Hematopoietic multipotent progenitor cell (in vitro differentiated cells): Measurements from ENCODE around the gene ZBED1. TPM values are rescaled to one million over a fixed set of nuclear protein-coding genes. Genes with fewer than 3 reads are reported as not detected.
"Not testable (repeated sequence)": the region's sequence is repeated elsewhere in the genome, so short reads cannot be mapped to it uniquely, and the experiment has no call there.

ENCODE experiments used
- DNase-seq, 3 donors: peaks; one replicate each; pipeline ENCODE4 v3.0.0-alpha.2; 2011 to 2015; ENCODE audit warnings: low read depth in 2 of 3, low spot score in 2 of 3
- total RNA-seq: library from RNA; depleted of rRNA; stranded (reverse); fragments of >200 nt; gene quantifications from one replicate; pipeline ENCODE4 v1.2.3, GENCODE V29; 2012

The ZBED1 gene
- total RNA-seq, 1 donor: 55.7 TPM

DNA sequence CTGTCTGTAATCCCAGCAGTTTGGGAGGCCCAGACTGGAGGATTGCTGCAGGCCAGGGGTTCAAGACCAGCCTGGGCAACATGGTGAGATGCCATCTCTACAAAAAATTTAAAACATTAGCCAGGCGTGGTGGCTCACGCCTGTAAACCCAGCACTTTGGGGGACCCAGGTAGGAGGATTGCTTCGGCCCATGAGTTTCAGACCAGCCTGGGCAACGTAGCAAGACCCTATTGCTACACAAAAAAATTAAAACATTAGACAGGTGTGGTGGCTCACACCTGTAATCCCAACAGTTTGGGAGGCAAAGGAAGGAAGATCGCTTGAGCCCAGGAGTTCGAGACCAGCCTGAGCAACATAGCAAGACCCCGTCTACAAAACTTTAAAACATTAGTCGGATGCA lies 1.3 kb downstream of the ZBED1 start:
- no peak for DNase-seq

DNA sequence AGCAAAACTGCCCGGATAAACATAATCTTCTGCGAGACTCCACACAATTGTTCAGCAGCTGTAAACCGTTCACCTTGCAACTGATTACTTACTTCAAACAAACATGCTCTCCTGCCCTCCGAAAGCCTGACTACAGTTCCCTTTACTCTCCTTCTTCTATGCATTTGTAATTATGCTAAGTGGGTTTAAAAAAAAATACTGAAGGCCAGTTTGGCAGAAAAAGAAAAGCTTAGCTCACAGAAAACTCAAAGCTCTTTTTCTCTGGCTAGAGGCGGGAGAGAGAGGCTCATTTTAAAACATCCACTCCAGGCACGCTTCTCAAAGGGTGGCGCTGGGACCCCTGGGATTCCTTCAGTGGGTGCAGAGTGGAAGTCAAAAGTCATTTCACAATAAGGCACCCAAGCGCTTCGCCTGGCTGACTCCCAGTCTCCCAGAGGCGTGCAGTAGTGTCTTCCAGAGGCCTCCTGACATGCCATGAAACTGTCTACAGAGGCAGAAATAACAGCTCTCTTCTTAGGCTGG lies 1.9 kb downstream of the ZBED1 start:
- DNase-seq: no peak

DNA sequence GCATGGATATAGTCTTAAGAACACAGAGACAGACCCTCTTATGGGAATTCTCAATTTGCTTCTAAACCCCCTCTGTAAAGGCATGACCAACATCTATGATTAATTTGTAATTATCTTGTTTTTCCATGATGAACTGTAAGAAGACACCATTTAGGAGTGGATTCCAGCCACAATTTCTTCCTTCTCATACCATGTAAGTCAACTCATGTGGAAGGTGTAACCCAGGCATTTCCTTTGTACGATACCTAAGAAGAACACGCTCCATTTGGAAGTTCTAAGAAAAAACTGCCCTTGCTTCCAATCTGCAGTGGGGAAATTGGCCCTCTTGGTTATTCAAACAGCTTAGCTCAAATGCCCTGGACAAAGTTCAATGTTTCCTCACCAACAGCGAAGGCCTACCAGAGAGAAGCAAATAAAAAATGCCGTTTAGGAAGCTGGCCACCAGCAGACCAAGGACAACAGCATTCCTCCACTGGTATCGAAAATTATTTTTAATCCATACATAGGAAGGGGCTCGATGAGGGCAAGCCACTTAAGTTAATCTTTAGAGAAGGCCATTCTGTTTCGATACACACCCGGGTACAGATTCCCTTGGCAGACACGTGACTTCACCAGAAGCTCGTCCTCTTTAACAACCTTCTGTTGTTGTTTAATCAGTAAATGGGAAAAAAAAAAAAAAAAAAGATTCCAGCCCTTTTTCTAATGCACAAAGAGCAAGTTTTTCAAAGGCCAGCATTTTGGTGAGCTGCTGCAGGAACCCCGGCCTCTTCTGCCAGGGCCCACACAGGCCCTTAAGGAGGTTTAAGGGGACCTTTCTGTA lies 2.6 kb downstream of the ZBED1 start:
- no peak for DNase-seq

DNA sequence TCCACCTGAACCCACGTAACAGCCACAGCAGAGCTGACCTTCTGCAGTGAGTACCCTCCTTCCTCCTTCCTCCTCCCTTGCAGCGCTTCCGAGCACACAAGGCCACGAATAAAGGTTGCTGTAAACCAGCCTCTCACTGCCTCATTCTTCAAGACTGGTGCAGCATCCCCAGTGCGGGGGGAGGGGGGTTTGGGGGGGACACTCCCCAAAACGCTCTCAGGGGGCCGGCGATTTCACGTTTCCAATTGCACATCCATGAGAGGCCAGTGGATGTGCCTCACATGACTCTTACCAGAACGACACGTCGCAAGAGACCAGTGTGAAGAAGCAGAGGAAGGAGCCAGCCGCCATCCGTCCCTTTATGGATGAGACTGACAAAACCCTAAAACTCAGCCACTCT lies 5.2 kb downstream of the ZBED1 start:
- no peak for DNase-seq

DNA sequence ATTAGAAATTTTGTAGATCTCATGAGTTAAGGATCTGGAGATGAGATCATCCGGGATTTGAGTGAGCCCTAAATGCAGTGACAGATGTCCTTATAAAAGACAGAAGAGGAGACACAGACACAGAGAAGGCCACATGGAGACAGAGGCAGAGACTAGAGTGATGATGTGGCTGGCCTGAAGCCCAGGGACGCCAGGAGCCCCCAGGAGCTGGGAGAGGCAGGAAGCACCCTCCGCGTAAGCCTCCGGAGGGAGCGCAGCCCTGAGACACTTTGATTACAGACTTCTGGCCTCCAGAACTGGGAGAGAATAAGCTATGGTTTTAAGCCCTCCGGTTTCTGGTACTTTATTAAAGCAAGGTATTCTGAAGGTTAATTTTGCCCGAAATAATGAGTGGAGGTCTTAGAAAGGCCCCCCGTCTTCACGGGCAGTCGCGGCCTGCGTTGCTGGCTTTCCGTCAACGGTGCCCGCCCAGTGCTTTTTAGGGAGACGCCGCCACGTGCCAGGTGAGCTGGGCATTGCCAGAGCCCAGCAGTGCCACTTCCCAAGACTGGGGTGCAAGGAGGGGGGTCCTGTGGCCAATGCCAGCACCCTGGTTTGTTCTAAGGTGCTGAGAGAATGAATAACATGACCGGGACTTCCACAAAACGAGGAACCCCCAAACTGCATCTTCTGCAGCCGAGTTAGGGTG lies 8.1 kb downstream of the ZBED1 start:
- DNase-seq: no peak

DNA sequence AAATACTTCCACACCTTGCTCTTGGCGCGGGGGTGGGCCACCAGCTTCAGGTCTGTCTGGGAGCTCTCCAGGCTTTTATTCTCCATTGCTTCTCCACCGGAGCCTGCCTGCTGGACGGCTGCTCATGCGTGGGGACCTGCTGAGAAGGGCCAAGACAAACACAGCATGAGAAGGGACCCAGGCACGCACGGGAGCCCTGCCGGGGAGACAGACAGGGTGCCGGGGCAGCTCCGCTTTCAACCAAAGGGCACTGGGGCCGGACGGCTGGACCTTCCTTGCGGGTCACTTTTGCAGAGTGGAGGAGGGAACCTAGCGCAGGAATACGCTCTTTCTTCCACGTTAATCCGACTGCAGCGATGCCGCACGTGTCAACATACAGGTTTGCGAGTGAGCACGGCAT lies 10.1 kb downstream of the ZBED1 start:
- DNase-seq: no peak

DNA sequence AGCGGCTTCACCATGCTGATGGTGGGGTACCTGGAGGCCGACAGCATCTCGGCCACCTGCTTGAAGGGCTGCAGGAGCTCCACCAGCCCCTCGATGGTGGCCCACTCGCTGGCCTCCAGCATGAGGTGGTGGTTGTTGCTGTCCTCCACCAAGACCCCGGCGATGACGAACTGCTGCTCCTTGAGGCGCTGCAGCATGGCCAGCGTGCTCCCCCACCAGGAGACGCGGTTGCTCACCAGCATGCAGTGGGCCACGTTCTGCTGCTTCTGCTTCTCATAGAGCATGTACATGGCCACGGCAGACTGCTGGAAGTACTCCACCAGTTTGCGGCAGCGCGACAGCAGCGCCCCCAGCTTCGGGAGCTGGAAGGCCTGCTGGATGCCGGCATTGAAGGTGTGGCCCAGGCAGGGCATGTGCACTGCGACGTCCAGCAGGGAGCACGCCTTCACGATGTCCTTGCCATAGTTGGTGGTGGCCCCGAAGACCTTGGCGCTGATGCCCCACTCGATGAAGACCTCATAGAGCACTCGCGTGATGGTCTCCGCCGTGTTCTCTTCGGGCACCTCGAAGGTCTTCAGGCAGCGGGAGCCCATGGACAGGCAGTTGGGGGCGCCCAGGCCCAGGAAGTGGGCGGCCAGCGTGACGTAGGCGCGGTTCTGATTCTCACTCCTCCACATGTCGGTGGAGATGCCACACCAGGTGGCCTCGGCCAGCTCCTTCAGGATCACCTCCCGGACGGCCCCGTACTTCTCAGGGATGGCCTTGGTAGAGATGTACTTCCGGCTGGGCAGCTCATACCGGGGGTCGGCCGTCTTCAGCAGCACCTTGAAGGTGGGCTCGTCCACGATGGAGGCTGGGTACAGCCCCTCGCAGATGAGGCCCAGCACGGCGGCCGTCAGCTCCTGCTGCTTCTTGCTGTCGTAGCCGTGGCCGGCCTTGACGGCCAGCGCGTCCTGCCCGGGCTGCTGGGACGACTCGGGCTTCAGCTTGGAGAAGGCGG lies 11.0 kb downstream of the ZBED1 start:
- DNase-seq: no peak

DNA sequence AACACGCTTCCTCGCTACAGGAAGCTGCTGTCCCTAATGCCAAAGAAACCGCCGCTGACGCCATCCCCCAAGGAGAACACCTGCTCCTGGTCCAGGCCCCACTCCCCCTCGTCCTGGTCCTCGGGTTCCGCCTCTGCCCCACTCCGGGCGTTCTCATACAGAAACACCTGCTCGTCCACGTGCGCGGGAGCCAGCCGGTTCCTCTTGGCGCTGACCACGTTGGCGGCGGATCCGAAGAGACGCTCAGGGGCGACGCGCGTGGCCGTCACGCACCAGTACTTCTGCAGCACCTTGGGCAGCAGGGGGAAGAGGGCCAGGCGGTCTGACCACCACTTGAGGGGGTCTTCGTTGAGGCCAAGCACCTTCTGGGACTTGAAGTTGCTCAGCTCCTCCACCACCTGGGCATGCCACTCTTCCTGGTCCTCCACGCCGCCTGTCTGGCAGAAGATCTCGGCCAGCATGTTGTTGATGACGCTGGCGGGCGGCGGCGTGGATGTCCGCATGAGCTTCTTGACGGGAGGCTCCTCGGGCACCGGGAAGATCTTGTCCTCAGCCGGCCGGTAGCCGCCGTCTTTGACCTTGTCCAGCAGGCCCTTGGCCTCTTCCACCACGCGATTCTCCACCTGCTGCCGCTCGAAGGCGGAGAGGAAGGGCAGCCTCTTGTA lies 12.0 kb downstream of the ZBED1 start:
- no peak for DNase-seq

DNA sequence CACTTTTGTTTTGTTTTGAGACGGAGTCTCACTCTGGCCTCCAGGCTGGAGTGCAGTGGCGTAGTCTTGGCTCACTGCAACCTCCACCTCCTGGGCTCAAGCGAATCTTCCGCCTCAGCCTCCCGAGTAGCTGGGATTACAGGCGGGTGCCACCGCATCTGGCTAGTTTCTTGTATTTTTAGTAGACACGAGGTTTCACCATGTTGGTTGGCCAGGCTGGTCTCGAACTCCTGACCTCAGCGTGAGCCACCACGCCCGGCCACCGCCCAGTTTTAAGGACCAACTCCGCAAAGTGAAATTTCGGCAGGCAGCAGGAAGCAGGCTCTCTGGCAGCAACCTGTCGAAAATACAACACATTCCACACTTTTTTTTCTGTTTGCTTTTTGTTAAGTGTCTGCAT lies 13.4 kb downstream of the ZBED1 start:
- no peak for DNase-seq

DNA sequence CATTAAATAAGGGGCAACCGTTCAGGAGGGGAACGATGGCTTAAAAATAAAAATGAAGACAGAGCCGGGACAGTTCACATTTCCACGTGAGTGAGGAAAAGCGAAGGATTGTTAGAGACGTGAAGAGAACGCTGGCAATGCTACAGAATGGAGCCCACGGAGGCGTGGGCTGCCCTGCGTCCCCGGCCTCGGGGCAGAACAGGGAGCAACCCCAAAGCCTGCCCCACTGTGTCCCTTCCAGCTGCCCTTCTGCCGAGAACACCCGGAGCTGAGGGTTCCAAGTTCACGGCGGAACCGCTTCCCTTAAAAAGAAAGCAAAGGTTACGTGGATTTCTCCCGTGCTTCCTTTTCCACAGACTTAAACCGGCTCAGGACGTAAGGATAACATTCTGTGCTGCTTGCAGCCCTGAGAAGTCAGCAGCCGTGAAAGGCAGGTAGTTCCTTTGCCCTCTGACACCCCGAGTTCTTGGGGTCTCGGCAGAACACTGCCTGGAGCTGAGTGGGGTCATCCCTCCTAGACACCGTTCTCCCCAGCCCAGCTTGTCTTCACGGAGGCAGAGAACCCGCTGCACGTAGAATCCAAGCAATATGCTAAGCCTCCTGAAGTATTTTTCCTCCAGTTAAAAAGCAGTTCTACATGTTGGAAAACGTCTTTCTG lies 14.2 kb downstream of the ZBED1 start:
- DNase-seq: no peak

DNA sequence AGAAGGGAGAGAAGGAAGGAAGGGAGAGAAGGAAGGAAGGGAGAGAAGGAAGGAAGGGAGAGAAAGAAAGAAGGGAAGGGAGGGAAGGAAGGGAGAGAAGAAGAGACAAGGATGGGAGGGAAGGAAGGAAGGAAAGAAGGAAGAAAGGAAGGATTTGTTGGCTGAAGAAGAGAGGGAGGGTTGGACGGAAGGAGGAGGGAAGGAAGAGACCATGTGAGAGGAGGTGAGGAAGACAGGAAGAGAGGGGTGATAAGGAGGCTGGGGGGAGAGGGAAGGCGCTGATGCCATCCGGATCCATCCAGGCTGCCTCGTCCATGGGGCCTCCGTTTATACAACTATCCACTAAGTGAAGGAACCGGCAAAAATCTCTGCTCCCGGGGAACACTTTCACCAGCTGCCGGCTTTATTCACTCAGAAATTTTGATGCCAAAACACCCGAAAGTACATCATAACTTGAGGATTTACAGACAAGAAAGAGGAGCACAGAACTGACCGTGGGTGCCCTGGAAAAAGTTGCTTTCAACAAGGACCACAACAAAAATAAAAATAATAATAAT lies 14.9 kb downstream of the ZBED1 start:
- DNase-seq: no peak

DNA sequence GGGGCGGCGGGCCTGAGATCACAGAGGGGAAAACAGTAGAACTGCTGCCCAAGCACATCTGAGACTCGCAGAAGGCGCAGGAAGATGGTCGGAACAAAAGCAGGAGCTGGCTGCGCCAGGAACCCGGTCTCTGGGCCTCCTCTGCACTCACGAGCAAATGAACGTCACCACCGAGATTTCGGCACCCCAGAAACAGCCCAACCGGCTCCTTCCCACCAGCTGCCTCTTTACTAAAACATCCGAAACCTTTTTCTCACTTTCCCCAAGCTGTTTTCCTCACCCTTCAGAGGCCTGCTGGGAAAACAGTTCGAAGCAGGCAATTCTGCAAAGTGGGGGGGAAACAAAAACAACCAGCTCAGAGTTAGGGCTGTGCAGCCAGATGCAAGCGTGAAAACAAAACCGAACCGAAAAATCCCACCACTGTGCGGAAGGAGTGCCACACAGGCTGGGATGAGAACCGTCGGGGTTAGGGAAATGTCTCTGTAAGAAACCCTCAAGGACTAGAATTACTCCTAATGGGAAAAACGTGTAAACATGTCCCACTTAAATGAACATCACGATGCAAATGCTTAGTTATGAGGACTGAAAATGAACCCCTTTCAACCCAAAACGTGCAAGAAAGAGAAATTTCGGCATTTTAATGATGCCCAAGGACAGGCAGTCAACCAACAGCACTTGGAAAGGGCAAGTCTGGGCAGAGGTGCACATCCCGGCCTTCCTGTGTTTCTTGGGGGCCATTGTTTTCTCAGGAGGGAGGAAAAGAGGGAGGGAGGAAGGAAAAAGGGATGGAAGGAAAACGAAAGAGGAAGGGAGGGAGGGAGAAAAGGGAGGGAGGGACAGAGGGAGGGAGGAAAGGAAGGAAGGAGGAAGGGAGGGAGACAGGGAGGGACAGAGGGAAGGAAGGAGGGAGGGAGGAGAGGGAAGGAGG lies 15.8 kb downstream of the ZBED1 start:
- DNase-seq: no peak

DNA sequence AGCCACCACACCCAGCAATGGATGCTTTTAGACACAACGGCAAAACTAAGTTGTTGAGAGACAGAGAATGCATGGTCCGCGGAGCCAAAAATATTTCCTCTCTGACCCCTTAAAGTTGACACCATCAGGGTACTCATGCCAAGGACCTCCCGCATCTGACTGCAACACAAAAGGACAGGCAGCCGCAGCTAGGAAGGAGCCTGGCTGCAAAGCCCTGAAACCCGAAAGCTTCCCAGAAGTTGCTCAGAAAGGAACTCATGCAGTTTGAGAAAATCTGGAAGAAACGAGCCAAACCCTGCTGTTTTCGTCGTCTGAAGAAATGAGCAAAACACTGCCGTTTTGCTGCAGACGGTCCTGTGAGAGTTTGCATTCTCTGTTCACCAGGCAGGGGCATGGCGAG lies 16.5 kb downstream of the ZBED1 start:
- DNase-seq: no peak

DNA sequence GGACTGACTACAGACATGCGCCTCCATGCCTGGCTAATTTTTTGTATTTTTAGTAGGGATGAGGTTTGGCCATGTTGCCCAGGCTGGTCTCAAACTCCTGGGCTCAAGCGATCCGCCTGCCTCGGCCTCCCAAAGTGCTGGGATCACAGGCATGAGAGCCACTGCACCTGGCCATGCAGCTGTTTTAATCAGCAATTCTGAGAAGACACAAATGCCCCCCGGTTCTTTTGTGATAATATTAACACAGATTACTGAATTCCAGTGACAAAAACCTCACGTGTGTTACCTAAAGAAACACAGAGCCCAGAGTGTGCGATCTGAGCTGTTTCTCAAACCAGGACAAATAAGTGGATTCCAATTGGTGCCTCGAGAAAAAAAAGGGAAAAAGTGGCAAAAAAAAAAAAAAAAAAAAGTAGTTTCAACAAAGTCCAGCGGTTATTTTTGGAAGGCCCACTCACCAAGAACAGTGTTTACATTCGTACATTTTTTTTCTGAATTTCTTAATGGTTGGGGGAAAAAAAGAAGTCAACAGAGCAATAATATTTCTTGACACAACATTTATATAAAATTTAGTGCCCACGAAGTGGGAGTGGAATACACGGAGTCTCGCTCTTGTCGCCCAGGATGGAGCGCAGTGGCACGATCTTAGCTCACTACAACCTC lies 17.2 kb downstream of the ZBED1 start:
- DNase-seq: no peak

DNA sequence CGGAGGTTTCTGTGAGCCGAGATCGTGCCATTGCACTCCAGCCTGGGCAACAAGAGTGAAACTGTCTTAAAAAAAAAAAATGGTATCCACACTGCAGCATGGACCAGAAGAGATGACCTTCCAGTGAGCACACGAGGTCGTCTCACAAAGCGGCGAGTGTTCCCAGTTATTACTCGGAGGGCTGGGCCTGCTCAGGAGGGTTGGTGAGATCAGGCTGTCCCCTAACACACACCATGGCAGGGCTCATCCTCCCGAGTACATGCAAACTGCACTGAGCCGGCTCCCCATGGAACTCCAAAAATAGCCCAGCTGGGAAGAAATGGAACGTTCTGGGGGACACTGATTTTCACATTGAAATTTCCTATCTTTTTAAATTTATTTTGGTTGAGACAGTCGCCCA lies 19.2 kb downstream of the ZBED1 start:
- DNase-seq: not testable (repeated sequence)

DNA sequence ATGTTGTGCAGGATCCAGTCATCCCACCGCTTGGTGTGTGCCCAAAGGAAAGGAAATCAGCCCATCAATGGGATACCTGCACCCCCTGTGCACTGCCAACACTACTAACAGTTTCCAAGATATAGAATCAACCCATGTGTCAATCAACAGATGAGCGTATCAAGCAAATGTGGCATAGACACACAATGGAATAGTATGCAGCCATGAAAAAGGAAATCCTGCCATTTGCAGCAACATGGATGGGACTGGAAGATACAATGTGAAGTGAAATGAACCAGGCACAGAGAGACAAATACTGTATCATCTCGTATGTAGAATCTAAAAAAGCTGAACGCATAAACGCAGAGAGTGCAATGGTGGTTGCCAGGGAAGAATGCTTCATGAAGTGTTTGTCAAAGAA lies 20.8 kb downstream of the ZBED1 start:
- DNase-seq: not testable (repeated sequence)

DNA sequence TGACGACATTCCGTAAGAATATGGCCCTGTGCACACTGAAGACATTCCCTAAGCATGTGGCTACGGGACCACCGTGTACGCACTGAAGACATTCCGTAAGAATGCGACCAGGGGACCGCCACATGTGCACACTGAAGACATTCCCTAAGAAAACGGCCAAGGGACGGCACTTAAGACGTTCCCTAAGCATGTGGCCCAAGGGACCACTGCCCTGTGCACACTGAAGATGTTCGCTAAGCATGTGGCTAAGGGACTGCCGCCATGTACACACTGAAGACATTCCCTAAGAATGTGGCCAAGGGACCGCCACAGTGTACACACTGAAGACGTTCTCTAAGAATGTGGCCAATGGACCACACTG lies 21.4 kb downstream of the ZBED1 start:
- no peak for DNase-seq
